ENCODE data around the gene MARS2.
"Not testable (repeated sequence)": the region's sequence is repeated elsewhere in the genome, so short reads cannot be mapped to it uniquely, and the experiment has no call there.

Gene MARS2

GRCh38 chr2:197707316-197708213, 2.4 kb downstream of the MARS2 start:
- DNase-seq = no peak

GRCh38 chr2:197708331-197708730, 3.2 kb downstream of the MARS2 start:
- no peak for DNase-seq

- DNase-seq = not testable (repeated sequence)
These were observed 4.0 kb downstream of the MARS2 start for GRCh38 chr2:197709140-197709539.

GRCh38 chr2:197710424-197711042, 5.4 kb downstream of the MARS2 start:
- DNase-seq = no peak

GRCh38 chr2:197711578-197711977, 6.4 kb downstream of the MARS2 start:
- no peak for DNase-seq

- DNase-seq = no peak
These were observed 8.1 kb downstream of the MARS2 start for GRCh38 chr2:197713271-197713670.

- DNase-seq = no peak
These were observed 12.7 kb downstream of the MARS2 start for GRCh38 chr2:197717863-197718262.

GRCh38 chr2:197727011-197727410, 21.8 kb downstream of the MARS2 start:
- DNase-seq = no peak

- not testable (repeated sequence) for DNase-seq
These were observed 23.7 kb downstream of the MARS2 start for GRCh38 chr2:197728555-197729544.

GRCh38 chr2:197740200-197740599, 35.0 kb downstream of the MARS2 start:
- DNase-seq = no peak
